Fibroblast of lung (primary cell): ENCODE measurements around the gene KL.

Source experiments
- EZH2 ChIP-seq: IDR thresholded peaks from 2 replicates; pipeline ENCODE4 v1.5.1; 2012; ENCODE audit warnings: low read length, control low read depth, mild to moderate bottlenecking; ENCODE audit errors: missing control alignments
- TF ChIP-seq, protein P1 (sequence below), 2 donors: IDR thresholded peaks in 1 of 2; conservative IDR thresholded peaks in 1 of 2; 1 replicate in 1 of 2; 2 replicates in 1 of 2; pipeline ENCODE4 v1.5.1; 2011 to 2012; ENCODE audit warnings: low read length in 2 of 2, control low read depth in 1 of 2, inconsistent platforms in 1 of 2, low read depth in 1 of 2, mild to moderate bottlenecking in 1 of 2

DNA sequence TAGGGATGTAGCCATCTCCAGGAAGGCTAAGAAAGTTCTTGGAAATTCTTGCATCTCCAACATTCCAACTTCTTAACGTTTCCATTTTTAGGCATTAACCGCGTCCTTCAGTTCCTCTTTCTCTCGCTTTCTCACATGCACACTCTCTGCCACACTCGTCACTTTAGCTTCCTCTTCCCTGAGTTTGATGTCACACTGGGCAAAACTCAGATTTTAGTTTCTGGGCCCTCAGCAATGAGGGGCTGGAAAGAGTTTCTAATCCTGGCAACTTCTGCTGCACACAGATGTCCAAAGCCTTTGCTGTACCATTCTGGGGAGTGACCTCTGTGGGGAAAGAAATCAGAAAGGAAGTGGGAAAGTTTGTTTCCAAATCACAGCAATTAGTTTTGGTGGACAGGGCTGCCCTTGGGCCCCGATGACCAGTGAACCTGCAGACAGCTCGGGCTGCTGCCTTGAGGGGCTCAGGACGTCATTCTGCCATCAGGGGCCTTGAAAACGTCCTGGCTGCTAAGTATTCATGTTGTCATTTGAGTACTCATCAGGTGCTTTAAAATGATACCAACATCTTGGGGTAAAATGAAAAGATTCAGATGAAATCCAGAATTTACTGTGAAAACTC lies 89.3 kb downstream of the KL start:
- TF ChIP-seq, protein P1, sequence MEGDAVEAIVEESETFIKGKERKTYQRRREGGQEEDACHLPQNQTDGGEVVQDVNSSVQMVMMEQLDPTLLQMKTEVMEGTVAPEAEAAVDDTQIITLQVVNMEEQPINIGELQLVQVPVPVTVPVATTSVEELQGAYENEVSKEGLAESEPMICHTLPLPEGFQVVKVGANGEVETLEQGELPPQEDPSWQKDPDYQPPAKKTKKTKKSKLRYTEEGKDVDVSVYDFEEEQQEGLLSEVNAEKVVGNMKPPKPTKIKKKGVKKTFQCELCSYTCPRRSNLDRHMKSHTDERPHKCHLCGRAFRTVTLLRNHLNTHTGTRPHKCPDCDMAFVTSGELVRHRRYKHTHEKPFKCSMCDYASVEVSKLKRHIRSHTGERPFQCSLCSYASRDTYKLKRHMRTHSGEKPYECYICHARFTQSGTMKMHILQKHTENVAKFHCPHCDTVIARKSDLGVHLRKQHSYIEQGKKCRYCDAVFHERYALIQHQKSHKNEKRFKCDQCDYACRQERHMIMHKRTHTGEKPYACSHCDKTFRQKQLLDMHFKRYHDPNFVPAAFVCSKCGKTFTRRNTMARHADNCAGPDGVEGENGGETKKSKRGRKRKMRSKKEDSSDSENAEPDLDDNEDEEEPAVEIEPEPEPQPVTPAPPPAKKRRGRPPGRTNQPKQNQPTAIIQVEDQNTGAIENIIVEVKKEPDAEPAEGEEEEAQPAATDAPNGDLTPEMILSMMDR (conservative IDR thresholded peaks at IDR 0.05 in 1 of 2, IDR thresholded peaks at IDR 0.05 in 1 of 2; ENCODE audit: low read depth in 1 of 2, low read length in 2 of 2), result no peak
- no peak for TF ChIP-seq EZH2
